Body of pancreas (tissue), 4 donors: Measurements from ENCODE around the gene RAP1A. TPM values are rescaled to one million over a fixed set of nuclear protein-coding genes. Genes with fewer than 3 reads are reported as not detected.

Experiments
- ATAC-seq: fragments of 150-250 bp; one replicate; pipeline ENCODE4 v1.9.1; 2016
- DNase-seq, 4 donors: peaks; one replicate each; pipeline ENCODE4 v3.0.0-alpha.2; 2019
- H3K27ac ChIP-seq, 4 donors: fragments of 200-600 bp; sonication (generic); 1 replicate in 3 of 4; 2 replicates in 1 of 4; pipeline versions ENCODE4 v1.5.1 to v1.6.1; 2016 to 2019; ENCODE audit warnings: mild to moderate bottlenecking in 1 of 4, mixed read lengths in 1 of 4, moderate library complexity in 1 of 4
- H3K27me3 ChIP-seq, 2 donors: fragments of 200-600 bp; sonication (generic); one replicate each; pipeline ENCODE4 v1.6.0; 2016; ENCODE audit warnings: mild to moderate bottlenecking in 1 of 2
- H3K36me3 ChIP-seq, 2 donors: fragments of 200-600 bp; sonication (generic); replicated peaks in 1 of 2; 2 replicates each; pipeline ENCODE4 v1.5.1; 2016; ENCODE audit warnings: low read depth in 2 of 2; ENCODE audit not compliant: insufficient read depth in 1 of 2
- H3K4me1 ChIP-seq: fragments of 200-600 bp; sonication (generic); one replicate; pipeline ENCODE4 v1.6.0; 2016
- H3K4me3 ChIP-seq, 2 donors: fragments of 200-600 bp; sonication (generic); 1 replicate in 1 of 2; 2 replicates in 1 of 2; pipeline ENCODE4 v1.5.1; 2016 to 2019
- H3K9me3 ChIP-seq, 3 donors: fragments of 200-600 bp; sonication (generic); 1 replicate in 2 of 3; 2 replicates in 1 of 3; pipeline ENCODE4 v1.5.1; 2016
- POLR2A ChIP-seq, 3 donors: fragments of 450-650 bp; IDR thresholded peaks; one replicate each; pipeline ENCODE4 v1.6.1; 2016; ENCODE audit warnings: antibody characterized with exemption in 3 of 3, mild to moderate bottlenecking in 2 of 3
- WGBS, 2 donors: methylation state at CpG; one replicate each; pipeline ENCODE4 v1.1.5; 2017; 5-methylcytosine and 5-hydroxymethylcytosine counted together
- intact Hi-C: fragments of 100-400 bp; cut with DNase I; formaldehyde crosslinking; loops from one replicate; pipeline ENCODE4 v1.15.1; 2023
- total RNA-seq, 2 donors: library from RNA; depleted of rRNA; stranded (reverse); fragments of >200 nt; gene quantifications; one replicate each; pipeline ENCODE4 v1.1.0, GENCODE V29; 2016
- TF ChIP-seq, protein P1 (sequence below), 7 experiments: fragments of 450-650 bp in 4 of 7; fragments of 200-600 bp in 3 of 7; sonication (generic) in 3 of 7; IDR thresholded peaks; one replicate each; pipeline ENCODE4 v1.5.1; 2016 to 2019; ENCODE audit warnings: antibody characterized with exemption in 7 of 7

RAP1A gene
- total RNA-seq, 2 donors from 2014 or later = 16.2 to 16.6 TPM

DNA sequence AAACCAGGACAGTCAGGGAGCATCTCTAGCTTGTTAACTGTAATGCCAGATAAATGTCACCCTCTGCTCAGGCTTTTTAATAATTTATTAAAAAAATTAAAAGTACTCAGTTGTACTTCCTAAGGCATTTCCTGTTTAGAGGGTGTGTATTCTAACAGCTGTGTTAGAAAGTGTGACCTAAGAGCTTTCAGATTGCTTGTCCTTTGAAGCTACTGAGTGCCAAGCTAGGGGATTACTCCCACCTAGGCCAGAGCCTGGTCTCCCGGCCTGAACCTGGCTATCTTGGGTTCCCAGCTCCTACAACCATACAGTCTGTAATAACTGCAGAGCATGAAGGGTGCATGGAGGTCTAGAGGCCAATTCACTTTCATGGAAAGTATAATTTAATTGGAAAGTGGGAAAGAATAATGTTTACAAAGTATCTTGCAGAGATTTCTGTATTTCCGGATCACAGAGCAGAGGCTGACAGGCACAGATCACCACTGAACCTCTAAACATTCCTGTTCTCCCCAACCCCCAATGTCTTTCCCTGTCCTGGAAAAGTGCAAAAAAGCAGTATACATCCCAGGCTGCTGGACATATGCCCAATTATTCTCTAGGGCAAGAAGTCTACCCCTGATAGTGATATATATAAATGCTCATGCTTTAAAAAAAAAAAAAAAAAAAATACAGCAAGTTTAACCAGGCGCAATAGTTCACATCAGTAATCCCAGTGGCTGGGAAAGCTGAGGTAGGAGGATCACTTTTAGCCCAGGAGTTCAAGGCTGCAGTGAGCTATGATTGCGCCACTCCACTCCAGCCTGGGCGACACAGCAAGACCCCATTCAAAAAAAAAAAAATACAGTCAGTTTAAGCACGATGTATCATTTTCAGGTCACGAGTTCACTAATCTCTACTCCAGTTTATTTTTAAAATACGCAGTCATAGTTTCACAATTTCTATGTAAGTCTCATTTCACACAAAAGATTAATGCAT, 36.7 kb upstream of the RAP1A start:
- ATAC-seq (no peak), DNase-seq (no peak)
- no peaks in the 10 kb centered on the region for H3K36me3 ChIP-seq
- H3K4me3 ChIP-seq = no peak overlapping the region
- no peak overlapping the region for H3K27ac ChIP-seq
- no peak for TF ChIP-seq POLR2A (IDR thresholded peaks at IDR 0.05)
- TF ChIP-seq, protein P1, sequence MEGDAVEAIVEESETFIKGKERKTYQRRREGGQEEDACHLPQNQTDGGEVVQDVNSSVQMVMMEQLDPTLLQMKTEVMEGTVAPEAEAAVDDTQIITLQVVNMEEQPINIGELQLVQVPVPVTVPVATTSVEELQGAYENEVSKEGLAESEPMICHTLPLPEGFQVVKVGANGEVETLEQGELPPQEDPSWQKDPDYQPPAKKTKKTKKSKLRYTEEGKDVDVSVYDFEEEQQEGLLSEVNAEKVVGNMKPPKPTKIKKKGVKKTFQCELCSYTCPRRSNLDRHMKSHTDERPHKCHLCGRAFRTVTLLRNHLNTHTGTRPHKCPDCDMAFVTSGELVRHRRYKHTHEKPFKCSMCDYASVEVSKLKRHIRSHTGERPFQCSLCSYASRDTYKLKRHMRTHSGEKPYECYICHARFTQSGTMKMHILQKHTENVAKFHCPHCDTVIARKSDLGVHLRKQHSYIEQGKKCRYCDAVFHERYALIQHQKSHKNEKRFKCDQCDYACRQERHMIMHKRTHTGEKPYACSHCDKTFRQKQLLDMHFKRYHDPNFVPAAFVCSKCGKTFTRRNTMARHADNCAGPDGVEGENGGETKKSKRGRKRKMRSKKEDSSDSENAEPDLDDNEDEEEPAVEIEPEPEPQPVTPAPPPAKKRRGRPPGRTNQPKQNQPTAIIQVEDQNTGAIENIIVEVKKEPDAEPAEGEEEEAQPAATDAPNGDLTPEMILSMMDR (IDR thresholded peaks at IDR 0.05) = no peak
- H3K27me3 ChIP-seq = no peaks in the 10 kb centered on the region
- no peaks in the 10 kb centered on the region for H3K9me3 ChIP-seq
- H3K4me1 ChIP-seq = peaks cover 8% of the 10 kb centered on the region
- intact Hi-C loops = no loop called here
- WGBS, 2 donors = 78 to 83% methylated on average over 8 of the region's 8 CpGs

DNA sequence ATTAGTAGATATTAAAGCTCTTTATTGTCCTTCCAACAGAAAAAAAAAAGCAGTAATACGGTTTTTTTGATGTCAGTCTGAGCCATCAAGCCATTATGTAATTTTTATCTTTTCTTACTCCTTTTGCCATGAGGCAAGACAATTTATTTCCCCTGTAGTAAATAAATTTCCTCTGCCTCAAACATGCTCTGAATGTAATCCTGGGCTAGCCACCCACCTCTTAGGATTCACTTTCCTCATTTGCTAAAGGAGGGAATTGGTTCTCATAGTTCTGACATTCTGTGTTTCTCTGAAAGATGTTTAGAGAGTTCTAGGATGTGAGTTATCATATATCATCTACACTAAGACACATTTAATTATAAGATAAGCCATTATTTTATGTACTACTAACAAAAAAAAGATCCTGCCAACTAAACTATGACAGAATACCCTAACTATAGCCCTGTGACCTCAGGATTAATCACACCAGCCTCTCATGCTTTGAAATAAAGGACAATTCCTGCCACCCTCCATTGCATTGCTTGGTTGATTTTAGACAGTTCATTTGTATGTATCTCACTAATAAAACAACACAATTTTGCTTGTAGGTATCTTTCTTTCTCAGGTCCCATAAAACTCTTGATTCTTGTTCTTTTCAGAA, 34.0 kb upstream of the RAP1A start:
- no peak for TF ChIP-seq POLR2A (IDR thresholded peaks at IDR 0.05)
- TF ChIP-seq, protein P1 (IDR thresholded peaks at IDR 0.05) = no peak
- Histone ChIP-seq H3K27me3 (no peaks in the 10 kb centered on the region), H3K4me3 (no peak overlapping the region), H3K4me1 (peaks cover 11% of the 10 kb centered on the region), H3K36me3 (no peaks in the 10 kb centered on the region), H3K27ac (no peak overlapping the region), H3K9me3 (no peaks in the 10 kb centered on the region)
- ATAC-seq = no peak
- no peak for DNase-seq
- 38 to 48% methylated on average over 1 of the region's 1 CpG for WGBS, 2 donors
- intact Hi-C loops = no loop called here

DNA sequence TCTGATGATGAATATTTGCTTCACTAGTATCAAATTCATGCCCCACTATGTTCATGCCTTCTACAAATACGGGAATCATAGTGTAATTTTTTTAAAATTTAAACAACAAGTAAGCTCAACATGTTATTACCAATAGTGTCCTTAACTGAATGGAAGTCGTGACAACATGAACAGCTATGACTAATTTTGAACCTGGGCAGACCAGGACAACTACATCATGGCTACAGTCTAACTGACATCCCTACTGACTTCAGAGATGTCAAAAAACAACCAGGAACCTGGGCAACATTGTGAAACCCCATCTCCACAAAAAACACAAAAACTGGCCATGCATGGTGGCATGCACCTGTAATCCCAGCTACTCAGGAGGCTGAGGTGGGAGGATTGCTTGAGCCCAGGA, 33.5 kb upstream of the RAP1A start:
- 96% methylated on average over 2 of the region's 2 CpGs for WGBS, 2 donors

DNA sequence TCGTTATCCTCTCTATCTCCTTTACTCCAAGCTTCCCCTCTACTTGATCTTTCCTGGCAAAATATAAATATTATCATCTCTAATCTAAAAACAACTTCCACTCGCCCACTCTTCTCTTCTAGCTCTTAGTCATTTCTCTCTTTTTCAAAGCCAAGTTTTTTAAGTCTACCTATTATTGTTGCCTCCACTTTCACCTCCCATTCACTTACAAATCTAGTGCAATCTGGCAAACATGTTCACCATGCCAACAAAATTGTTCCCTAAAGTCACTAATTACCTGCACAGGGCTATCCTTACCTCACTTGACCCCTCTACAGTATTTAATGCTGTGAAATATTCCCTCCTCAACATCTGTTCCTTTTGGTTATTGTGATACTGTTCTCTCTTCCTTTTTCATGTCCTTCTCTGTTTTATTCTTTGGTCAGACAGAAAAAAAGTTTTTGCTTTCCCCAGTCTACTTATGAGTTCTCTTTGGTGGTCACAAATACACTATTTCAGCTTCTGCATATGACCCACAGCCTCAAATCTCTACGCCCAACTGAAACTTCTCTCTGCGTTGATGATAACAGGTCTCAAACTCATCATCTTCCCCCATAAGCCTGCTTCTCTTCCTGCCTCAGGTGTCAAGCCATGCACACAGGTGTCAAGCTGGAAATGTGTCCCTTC, 31.9 kb upstream of the RAP1A start:
- 50 to 53% methylated on average over 4 of the region's 4 CpGs for WGBS, 2 donors
- ATAC-seq (no peak), DNase-seq (no peak)
- TF ChIP-seq POLR2A (IDR thresholded peaks at IDR 0.05) = no peak
- TF ChIP-seq, protein P1 (IDR thresholded peaks at IDR 0.05) = no peak
- Histone ChIP-seq H3K4me1 (peaks cover 17% of the 10 kb centered on the region), H3K9me3 (no peaks in the 10 kb centered on the region), H3K27me3 (no peaks in the 10 kb centered on the region), H3K4me3 (no peak overlapping the region), H3K36me3 (no peaks in the 10 kb centered on the region), H3K27ac (no peak overlapping the region)
- intact Hi-C loops = no loop called here

More for the DNA sequence above, 33.5 kb upstream of the RAP1A start:
- no peak for TF ChIP-seq POLR2A (IDR thresholded peaks at IDR 0.05)
- TF ChIP-seq, protein P1 (IDR thresholded peaks at IDR 0.05) = no peak
- DNase-seq = no peak
- Histone ChIP-seq H3K27ac (no peak overlapping the region), H3K27me3 (no peaks in the 10 kb centered on the region), H3K9me3 (no peaks in the 10 kb centered on the region), H3K4me3 (no peak overlapping the region), H3K4me1 (peaks cover 11% of the 10 kb centered on the region), H3K36me3 (no peaks in the 10 kb centered on the region)
- no peak for ATAC-seq
- intact Hi-C loops = no loop called here
